HepG2 (cell line): ENCODE measurements around the gene PET100. TPM values are rescaled to one million over a fixed set of nuclear protein-coding genes. Genes with fewer than 3 reads are reported as not detected.
A peak's percentile ranks its signal among the peaks of the same experiment; 100 is the strongest.

Experiments
- CHD2 ChIP-seq: IDR thresholded peaks from 2 replicates; pipeline ENCODE4 v1.6.1; 2011; ENCODE audit warnings: low read depth, low read length, improper control_type of control experiment
- CREM ChIP-seq, 2 experiments: sonication (generic) in 1 of 2; formaldehyde crosslinking in 1 of 2; IDR thresholded peaks; 2 replicates each; pipeline versions ENCODE4 v1.4.0 to v1.6.1; 2016 to 2020; ENCODE audit warnings: antibody characterized with exemption in 1 of 2, mild to moderate bottlenecking in 1 of 2, missing genetic modification reagents in 1 of 2
- HDAC1 ChIP-seq: sonication (generic); formaldehyde crosslinking; IDR thresholded peaks from 2 replicates; pipeline ENCODE4 v1.5.1; 2020; ENCODE audit warnings: mild to moderate bottlenecking, missing genetic modification reagents
- MTA1 ChIP-seq: sonication (generic); formaldehyde crosslinking; IDR thresholded peaks from 2 replicates; pipeline ENCODE4 v1.4.0; 2020; ENCODE audit warnings: missing genetic modification reagents, mild to moderate bottlenecking, borderline replicate concordance
- NCOA1 ChIP-seq: sonication (generic); formaldehyde crosslinking; IDR thresholded peaks from 2 replicates; pipeline ENCODE4 v1.9.0; 2021; ENCODE audit warnings: missing genetic modification reagents
- NFKB2 ChIP-seq: sonication (generic); formaldehyde crosslinking; IDR thresholded peaks from 2 replicates; pipeline ENCODE4 v1.4.0; 2020; ENCODE audit warnings: missing genetic modification reagents, borderline replicate concordance
- THAP11 ChIP-seq: IDR thresholded peaks from 2 replicates; pipeline ENCODE4 v1.6.1; 2016; ENCODE audit warnings: missing biosample characterization, missing genetic modification reagents
- ZNF224 ChIP-seq: sonication (generic); formaldehyde crosslinking; IDR thresholded peaks from 2 replicates; pipeline ENCODE4 v1.5.0; 2020; ENCODE audit warnings: mild to moderate bottlenecking, missing genetic modification reagents
- ZNF557 ChIP-seq: sonication (generic); formaldehyde crosslinking; IDR thresholded peaks from 2 replicates; pipeline ENCODE4 v1.4.0; 2020; ENCODE audit warnings: missing genetic modification reagents
- polyA plus RNA-seq, 8 experiments: library from polyadenylated mRNA; depleted of rRNA in 3 of 8; stranded (reverse) in 7 of 8; unstranded in 1 of 8; fragments of >200 nt; fragmentation: Illumina TruSeq in 4 of 8; extraction: Trizol in 4 of 8; gene quantifications; 2 replicates each; pipeline versions ENCODE4 v1.2.1 to v1.2.3, GENCODE V29; 2011 to 2016; ENCODE audit warnings: low read depth in 4 of 8, missing spikeins in 1 of 8, mixed read lengths in 1 of 8; ENCODE audit not compliant: insufficient read depth in 1 of 8
- total RNA-seq, 5 experiments: library from RNA; depleted of rRNA; stranded (reverse); fragments of >200 nt; fragmentation: Illumina TruSeq; extraction: Trizol; gene quantifications; 2 replicates each; pipeline ENCODE4 v1.2.3, GENCODE V29; 2016; ENCODE audit warnings: low read depth in 1 of 5
- TF ChIP-seq, protein P1 (sequence below): sonication (generic); formaldehyde crosslinking; IDR thresholded peaks from 2 replicates; pipeline ENCODE4 v1.8.0; 2022; ENCODE audit warnings: low read depth, missing genetic modification reagents
- TF ChIP-seq, protein P2 (sequence below): sonication (generic); formaldehyde crosslinking; IDR thresholded peaks from 2 replicates; pipeline ENCODE4 v1.5.0; 2020; ENCODE audit warnings: missing genetic modification reagents
- TF ChIP-seq, protein P3 (sequence below): sonication (generic); formaldehyde crosslinking; IDR thresholded peaks from 2 replicates; pipeline ENCODE4 v1.4.0; 2020; ENCODE audit warnings: missing genetic modification reagents, borderline replicate concordance
- TF ChIP-seq, protein P4 (sequence below): sonication (generic); formaldehyde crosslinking; IDR thresholded peaks from 2 replicates; pipeline ENCODE4 v1.4.0; 2020; ENCODE audit warnings: mild to moderate bottlenecking, missing genetic modification reagents
- TF ChIP-seq, protein P5 (sequence below): IDR thresholded peaks from 2 replicates; pipeline ENCODE4 v1.6.1; 2016; ENCODE audit warnings: low read depth
- TF ChIP-seq, protein P6 (sequence below): sonication (generic); formaldehyde crosslinking; IDR thresholded peaks from 2 replicates; pipeline ENCODE4 v1.4.0; 2020; ENCODE audit warnings: mild to moderate bottlenecking, missing genetic modification reagents, borderline replicate concordance

PET100 gene
- total and polyA plus RNA-seq, 2 of the 13 experiments (the other 11 are each of a cell fraction or from before 2014, with no cell fraction given), result 22.3 to 66.5 TPM

DNA sequence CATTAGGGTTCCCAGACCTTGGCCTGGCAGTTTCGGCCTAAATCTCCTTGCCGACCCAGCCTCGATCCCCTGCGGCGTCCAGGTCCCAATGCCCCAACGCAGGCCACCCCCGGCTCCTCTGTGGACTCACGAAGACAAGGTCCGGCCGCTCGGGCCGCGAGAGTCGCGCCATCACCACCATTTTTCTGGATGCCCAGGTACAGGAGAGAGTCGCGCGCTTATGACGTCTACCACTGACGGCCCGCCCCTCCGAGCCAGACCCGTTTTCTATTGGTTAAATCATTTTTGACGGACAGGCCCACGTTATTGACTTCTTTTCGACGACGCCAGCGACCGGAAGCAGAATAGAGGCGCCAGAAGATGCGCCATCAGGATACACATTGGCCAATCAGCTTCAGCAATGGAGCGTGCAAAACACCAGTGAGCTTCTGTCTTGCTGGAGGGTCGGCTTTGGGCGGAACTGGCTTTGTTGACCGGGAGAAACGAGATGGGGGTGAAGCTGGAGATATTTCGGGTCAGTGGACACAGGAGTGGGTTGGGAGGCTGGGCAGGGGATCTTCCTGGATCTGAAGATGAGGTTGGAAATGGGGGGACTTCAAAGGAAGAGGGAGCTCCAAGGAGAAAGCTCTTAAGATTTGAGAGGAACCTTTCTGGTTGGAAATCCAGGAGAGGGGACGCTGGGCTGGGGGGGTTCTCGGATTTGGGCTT is at the start of gene PET100, which contains the start of gene XAB2 (continued):
- TF ChIP-seq, protein P1, sequence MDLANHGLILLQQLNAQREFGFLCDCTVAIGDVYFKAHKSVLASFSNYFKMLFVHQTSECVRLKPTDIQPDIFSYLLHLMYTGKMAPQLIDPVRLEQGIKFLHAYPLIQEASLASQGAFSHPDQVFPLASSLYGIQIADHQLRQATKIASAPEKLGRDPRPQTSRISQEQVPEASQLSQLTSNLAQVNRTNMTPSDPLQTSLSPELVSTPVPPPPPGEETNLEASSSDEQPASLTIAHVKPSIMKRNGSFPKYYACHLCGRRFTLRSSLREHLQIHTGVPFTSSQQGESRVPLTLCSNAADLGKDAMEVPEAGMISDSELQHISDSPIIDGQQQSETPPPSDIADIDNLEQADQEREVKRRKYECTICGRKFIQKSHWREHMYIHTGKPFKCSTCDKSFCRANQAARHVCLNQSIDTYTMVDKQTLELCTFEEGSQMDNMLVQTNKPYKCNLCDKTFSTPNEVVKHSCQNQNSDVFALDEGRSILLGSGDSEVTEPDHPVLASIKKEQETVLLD (CRISPR knock-in tag), result 0 out of 2 replicates have a peak, but pooled peaks have one; percentile 19
- TF ChIP-seq, protein P2, sequence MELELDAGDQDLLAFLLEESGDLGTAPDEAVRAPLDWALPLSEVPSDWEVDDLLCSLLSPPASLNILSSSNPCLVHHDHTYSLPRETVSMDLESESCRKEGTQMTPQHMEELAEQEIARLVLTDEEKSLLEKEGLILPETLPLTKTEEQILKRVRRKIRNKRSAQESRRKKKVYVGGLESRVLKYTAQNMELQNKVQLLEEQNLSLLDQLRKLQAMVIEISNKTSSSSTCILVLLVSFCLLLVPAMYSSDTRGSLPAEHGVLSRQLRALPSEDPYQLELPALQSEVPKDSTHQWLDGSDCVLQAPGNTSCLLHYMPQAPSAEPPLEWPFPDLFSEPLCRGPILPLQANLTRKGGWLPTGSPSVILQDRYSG (CRISPR knock-in tag), result no peak
- TF ChIP-seq ZNF224 (CRISPR knock-in tag), result no peak; the same call in 1 of the 2 replicates
- TF ChIP-seq, protein P3, sequence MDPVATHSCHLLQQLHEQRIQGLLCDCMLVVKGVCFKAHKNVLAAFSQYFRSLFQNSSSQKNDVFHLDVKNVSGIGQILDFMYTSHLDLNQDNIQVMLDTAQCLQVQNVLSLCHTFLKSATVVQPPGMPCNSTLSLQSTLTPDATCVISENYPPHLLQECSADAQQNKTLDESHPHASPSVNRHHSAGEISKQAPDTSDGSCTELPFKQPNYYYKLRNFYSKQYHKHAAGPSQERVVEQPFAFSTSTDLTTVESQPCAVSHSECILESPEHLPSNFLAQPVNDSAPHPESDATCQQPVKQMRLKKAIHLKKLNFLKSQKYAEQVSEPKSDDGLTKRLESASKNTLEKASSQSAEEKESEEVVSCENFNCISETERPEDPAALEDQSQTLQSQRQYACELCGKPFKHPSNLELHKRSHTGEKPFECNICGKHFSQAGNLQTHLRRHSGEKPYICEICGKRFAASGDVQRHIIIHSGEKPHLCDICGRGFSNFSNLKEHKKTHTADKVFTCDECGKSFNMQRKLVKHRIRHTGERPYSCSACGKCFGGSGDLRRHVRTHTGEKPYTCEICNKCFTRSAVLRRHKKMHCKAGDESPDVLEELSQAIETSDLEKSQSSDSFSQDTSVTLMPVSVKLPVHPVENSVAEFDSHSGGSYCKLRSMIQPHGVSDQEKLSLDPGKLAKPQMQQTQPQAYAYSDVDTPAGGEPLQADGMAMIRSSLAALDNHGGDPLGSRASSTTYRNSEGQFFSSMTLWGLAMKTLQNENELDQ (CRISPR knock-in tag), result no peak
- TF ChIP-seq NCOA1 (CRISPR knock-in tag), result no peak
- TF ChIP-seq NFKB2 (CRISPR knock-in tag), result peak; percentile 54; the same call in 1 of the 2 replicates
- peak; percentile 99 for TF ChIP-seq CREM (IDR thresholded peaks at IDR 0.05)
- peak; percentile 79 for TF ChIP-seq CREM (CRISPR knock-in tag; IDR thresholded peaks at IDR 0.05)
- TF ChIP-seq HDAC1 (CRISPR knock-in tag), result peak; percentile 91
- TF ChIP-seq, protein P4, sequence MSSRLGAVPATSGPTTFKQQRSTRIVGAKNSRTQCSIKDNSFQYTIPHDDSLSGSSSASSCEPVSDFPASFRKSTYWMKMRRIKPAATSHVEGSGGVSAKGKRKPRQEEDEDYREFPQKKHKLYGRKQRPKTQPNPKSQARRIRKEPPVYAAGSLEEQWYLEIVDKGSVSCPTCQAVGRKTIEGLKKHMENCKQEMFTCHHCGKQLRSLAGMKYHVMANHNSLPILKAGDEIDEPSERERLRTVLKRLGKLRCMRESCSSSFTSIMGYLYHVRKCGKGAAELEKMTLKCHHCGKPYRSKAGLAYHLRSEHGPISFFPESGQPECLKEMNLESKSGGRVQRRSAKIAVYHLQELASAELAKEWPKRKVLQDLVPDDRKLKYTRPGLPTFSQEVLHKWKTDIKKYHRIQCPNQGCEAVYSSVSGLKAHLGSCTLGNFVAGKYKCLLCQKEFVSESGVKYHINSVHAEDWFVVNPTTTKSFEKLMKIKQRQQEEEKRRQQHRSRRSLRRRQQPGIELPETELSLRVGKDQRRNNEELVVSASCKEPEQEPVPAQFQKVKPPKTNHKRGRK (CRISPR knock-in tag), result no peak
- no peak; the same call in 1 of the 2 replicates for TF ChIP-seq CHD2
- TF ChIP-seq THAP11 (CRISPR knock-in tag), result peak; percentile 95
- TF ChIP-seq, protein P5, sequence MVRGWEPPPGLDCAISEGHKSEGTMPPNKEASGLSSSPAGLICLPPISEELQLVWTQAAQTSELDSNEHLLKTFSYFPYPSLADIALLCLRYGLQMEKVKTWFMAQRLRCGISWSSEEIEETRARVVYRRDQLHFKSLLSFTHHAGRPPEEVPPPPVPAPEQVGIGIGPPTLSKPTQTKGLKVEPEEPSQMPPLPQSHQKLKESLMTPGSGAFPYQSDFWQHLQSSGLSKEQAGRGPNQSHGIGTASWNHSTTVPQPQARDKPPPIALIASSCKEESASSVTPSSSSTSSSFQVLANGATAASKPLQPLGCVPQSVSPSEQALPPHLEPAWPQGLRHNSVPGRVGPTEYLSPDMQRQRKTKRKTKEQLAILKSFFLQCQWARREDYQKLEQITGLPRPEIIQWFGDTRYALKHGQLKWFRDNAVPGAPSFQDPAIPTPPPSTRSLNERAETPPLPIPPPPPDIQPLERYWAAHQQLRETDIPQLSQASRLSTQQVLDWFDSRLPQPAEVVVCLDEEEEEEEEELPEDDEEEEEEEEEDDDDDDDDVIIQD (CRISPR knock-in tag), result no peak
- TF ChIP-seq, protein P6, sequence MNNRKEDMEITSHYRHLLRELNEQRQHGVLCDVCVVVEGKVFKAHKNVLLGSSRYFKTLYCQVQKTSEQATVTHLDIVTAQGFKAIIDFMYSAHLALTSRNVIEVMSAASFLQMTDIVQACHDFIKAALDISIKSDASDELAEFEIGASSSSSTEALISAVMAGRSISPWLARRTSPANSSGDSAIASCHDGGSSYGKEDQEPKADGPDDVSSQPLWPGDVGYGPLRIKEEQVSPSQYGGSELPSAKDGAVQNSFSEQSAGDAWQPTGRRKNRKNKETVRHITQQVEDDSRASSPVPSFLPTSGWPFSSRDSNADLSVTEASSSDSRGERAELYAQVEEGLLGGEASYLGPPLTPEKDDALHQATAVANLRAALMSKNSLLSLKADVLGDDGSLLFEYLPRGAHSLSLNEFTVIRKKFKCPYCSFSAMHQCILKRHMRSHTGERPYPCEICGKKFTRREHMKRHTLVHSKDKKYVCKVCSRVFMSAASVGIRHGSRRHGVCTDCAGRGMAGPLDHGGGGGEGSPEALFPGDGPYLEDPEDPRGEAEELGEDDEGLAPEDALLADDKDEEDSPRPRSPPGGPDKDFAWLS (CRISPR knock-in tag), result no peak
- TF ChIP-seq MTA1 (CRISPR knock-in tag), result no peak
- no peak for TF ChIP-seq ZNF557 (CRISPR knock-in tag)
